PFSK-1 (cell line): Measurements from ENCODE around the gene ACVRL1.

ENCODE experiments used
- POLR2AphosphoS5 ChIP-seq: IDR thresholded peaks from 2 replicates; pipeline ENCODE4 v1.6.1; 2012; ENCODE audit warnings: low read depth, mild to moderate bottlenecking, control low read depth, low read length, moderate library complexity
- SIN3A ChIP-seq: IDR thresholded peaks from 2 replicates; pipeline ENCODE4 v1.6.1; 2012; ENCODE audit warnings: mild to moderate bottlenecking, low read length, moderate library complexity, borderline replicate concordance; ENCODE audit not compliant: insufficient read depth
- TAF1 ChIP-seq: IDR thresholded peaks from 2 replicates; pipeline ENCODE4 v1.6.1; 2012; ENCODE audit warnings: low read length, control low read depth, borderline replicate concordance; ENCODE audit not compliant: insufficient read depth
- TF ChIP-seq, protein P1 (sequence below), 2 experiments: IDR thresholded peaks; 2 replicates each; pipeline versions ENCODE4 v1.6.1 to v1.8.0; 2011 to 2012; ENCODE audit warnings: low read depth in 2 of 2, low read length in 2 of 2, control low read depth in 1 of 2, inconsistent platforms in 1 of 2, mild to moderate bottlenecking in 1 of 2, moderate library complexity in 1 of 2; ENCODE audit not compliant: insufficient read depth in 1 of 2

DNA sequence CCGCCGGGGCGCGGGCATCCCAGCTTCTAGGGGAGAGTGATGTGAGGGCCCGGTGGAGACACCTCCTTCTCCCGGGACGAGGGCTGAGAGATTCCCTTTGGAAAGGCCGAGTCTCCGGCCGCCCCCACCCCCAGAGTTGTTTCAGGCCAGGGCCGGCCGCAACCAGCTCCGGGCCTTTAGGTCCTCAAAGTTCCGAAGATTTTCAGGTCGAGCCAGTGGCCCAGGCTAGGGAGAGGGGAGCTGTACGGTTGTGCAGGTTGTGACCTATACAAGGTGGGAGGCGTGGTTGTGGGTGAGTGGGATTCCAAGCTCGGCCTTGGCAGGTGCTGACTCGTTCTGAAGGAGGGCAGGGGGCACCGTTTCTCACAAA, 37.8 kb upstream of the ACVRL1 start:
- no peak for TF ChIP-seq POLR2AphosphoS5
- no peak for TF ChIP-seq TAF1
- TF ChIP-seq, protein P1, sequence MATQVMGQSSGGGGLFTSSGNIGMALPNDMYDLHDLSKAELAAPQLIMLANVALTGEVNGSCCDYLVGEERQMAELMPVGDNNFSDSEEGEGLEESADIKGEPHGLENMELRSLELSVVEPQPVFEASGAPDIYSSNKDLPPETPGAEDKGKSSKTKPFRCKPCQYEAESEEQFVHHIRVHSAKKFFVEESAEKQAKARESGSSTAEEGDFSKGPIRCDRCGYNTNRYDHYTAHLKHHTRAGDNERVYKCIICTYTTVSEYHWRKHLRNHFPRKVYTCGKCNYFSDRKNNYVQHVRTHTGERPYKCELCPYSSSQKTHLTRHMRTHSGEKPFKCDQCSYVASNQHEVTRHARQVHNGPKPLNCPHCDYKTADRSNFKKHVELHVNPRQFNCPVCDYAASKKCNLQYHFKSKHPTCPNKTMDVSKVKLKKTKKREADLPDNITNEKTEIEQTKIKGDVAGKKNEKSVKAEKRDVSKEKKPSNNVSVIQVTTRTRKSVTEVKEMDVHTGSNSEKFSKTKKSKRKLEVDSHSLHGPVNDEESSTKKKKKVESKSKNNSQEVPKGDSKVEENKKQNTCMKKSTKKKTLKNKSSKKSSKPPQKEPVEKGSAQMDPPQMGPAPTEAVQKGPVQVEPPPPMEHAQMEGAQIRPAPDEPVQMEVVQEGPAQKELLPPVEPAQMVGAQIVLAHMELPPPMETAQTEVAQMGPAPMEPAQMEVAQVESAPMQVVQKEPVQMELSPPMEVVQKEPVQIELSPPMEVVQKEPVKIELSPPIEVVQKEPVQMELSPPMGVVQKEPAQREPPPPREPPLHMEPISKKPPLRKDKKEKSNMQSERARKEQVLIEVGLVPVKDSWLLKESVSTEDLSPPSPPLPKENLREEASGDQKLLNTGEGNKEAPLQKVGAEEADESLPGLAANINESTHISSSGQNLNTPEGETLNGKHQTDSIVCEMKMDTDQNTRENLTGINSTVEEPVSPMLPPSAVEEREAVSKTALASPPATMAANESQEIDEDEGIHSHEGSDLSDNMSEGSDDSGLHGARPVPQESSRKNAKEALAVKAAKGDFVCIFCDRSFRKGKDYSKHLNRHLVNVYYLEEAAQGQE (IDR thresholded peaks at IDR 0.05; ENCODE audit: insufficient read depth in 1 of 2, low read depth in 2 of 2, low read length in 2 of 2), result no peak
- TF ChIP-seq SIN3A, result no peak
